PC-9 (cell line): ENCODE data around the gene SLC18A3. TPM values are rescaled to one million over a fixed set of nuclear protein-coding genes. Genes with fewer than 3 reads are reported as not detected.

Experiments
- BruUV-seq: library from RNA; stranded (reverse); fragments of 400-500 nt; replicated peaks from 2 replicates; lab custom pipeline; 2021; lab: Mats Ljungman, UMichigan
- CTCF ChIA-PET: fragments of 300-600 bp; sonication (Branson Sonifier 250); formaldehyde crosslinking; loops from one replicate; lab custom pipeline; 2022; ENCODE audit warnings: antibody characterized with exemption; lab: Charles Lee
- POLR2A ChIA-PET: fragments of 300-600 bp; sonication (Branson Sonifier 250); formaldehyde crosslinking; loops from one replicate; lab custom pipeline; 2022; ENCODE audit warnings: antibody characterized with exemption; ENCODE audit not compliant: unreplicated experiment; lab: Charles Lee
- DNase-seq, 2 experiments: peaks; one replicate each; pipeline versions ENCODE4 v3.0.0 to v3.0.0-alpha.2; 2015 to 2022; ENCODE audit warnings: mixed read lengths in 1 of 2
- H2AFZ ChIP-seq: fragments of 200-600 bp; sonication (generic); 2 replicates; pipeline ENCODE4 v1.8.1; 2017; ENCODE audit warnings: antibody characterized with exemption
- H3F3A ChIP-seq: fragments of 200-600 bp; sonication (generic); 2 replicates; pipeline ENCODE4 v1.8.1; 2017; ENCODE audit warnings: antibody characterized with exemption, mild to moderate bottlenecking, low read depth; ENCODE audit not compliant: insufficient read depth
- H3K27ac ChIP-seq: fragments of 200-600 bp; sonication (generic); 2 replicates; pipeline ENCODE4 v1.6.1; 2016; ENCODE audit warnings: mixed run types
- H3K27me3 ChIP-seq: fragments of 200-600 bp; sonication (generic); 2 replicates; pipeline ENCODE4 v1.6.1; 2016; ENCODE audit warnings: low read depth, mixed run types; ENCODE audit not compliant: insufficient read depth
- H3K36me3 ChIP-seq: fragments of 200-600 bp; sonication (generic); 2 replicates; pipeline ENCODE4 v1.6.1; 2016; ENCODE audit warnings: low read depth, mixed run types
- H3K4me1 ChIP-seq: fragments of 200-600 bp; sonication (generic); replicated peaks from 2 replicates; pipeline ENCODE4 v1.6.1; 2016; ENCODE audit warnings: mixed run types; ENCODE audit not compliant: insufficient read depth
- H3K4me2 ChIP-seq: fragments of 200-600 bp; sonication (generic); 2 replicates; pipeline ENCODE4 v1.6.1; 2017; ENCODE audit warnings: mixed run types
- H3K4me3 ChIP-seq: fragments of 200-600 bp; sonication (generic); 2 replicates; pipeline ENCODE4 v1.6.1; 2016; ENCODE audit warnings: mixed run types
- H3K79me2 ChIP-seq: fragments of 200-600 bp; sonication (generic); 2 replicates; pipeline ENCODE4 v1.6.1; 2017; ENCODE audit warnings: low read depth, mixed run types
- H3K9me2 ChIP-seq: fragments of 200-600 bp; sonication (generic); 2 replicates; pipeline ENCODE4 v1.8.1; 2017; ENCODE audit warnings: mild to moderate bottlenecking; ENCODE audit not compliant: insufficient read depth
- H3K9me3 ChIP-seq: fragments of 200-600 bp; sonication (generic); 2 replicates; pipeline ENCODE4 v1.8.1; 2016; ENCODE audit warnings: low read depth; ENCODE audit not compliant: insufficient read depth
- H4K20me1 ChIP-seq: fragments of 200-600 bp; sonication (generic); 2 replicates; pipeline ENCODE4 v1.8.1; 2017; ENCODE audit not compliant: insufficient read depth
- EZH2 ChIP-seq: fragments of 200-600 bp; sonication (generic); IDR thresholded peaks from 2 replicates; pipeline ENCODE4 v1.8.0; 2017; ENCODE audit warnings: antibody characterized with exemption, low read depth
- intact Hi-C: fragments of 100-400 bp; cut with micrococcal nuclease; formaldehyde crosslinking; loops from one replicate; pipeline ENCODE4 v1.10.0; 2022; ENCODE audit not compliant: unreplicated experiment
- total RNA-seq: library from RNA; stranded (reverse); gene quantifications from 2 replicates; pipeline ENCODE4 v1.2.3, GENCODE V29; 2021
- TF ChIP-seq, protein P1 (sequence below): fragments of 200-600 bp; sonication (generic); conservative IDR thresholded peaks from 2 replicates; pipeline ENCODE4 v1.6.1; 2017; ENCODE audit warnings: mixed run types, antibody characterized with exemption, mild to moderate bottlenecking, moderate library complexity

The SLC18A3 gene
- total RNA-seq, 1 experiment from 2014 or later: not detected

GRCh38 chr10:49602380-49603023, 7.6 kb upstream of the SLC18A3 start:
- H3K27ac ChIP-seq: no peak overlapping the region
- no peaks in the 10 kb centered on the region; the same call in 1 of the 2 replicates for H4K20me1 ChIP-seq
- H3K9me3 ChIP-seq: no peaks in the 10 kb centered on the region
- H2AFZ ChIP-seq: no peak overlapping the region
- no peaks in the 10 kb centered on the region for H3K79me2 ChIP-seq
- no peak for DNase-seq
- no peaks in the 10 kb centered on the region for H3K4me1 ChIP-seq
- peaks cover 10% of the 10 kb centered on the region; the same call in 1 of the 2 replicates for H3K27me3 ChIP-seq
- H3K36me3 ChIP-seq: no peaks in the 10 kb centered on the region
- no peak overlapping the region for H3K4me2 ChIP-seq
- no peak overlapping the region for H3K4me3 ChIP-seq
- ChIA-PET CTCF (no interaction called here), POLR2A (interaction anchor here (0.6 kb wide), 1 partner anchor 231 kb away, joined by 3 read pairs; no protein-coding TSS in a partner anchor)
- no TSS peak for BruUV-seq
- no peaks in the 10 kb centered on the region for H3K9me2 ChIP-seq
- intact Hi-C loops: loop anchor here (10.0 kb wide), 1 partner anchor 162 kb away; the partner anchor contains the start of gene OGDHL
- no peak for TF ChIP-seq EZH2
- TF ChIP-seq, protein P1, sequence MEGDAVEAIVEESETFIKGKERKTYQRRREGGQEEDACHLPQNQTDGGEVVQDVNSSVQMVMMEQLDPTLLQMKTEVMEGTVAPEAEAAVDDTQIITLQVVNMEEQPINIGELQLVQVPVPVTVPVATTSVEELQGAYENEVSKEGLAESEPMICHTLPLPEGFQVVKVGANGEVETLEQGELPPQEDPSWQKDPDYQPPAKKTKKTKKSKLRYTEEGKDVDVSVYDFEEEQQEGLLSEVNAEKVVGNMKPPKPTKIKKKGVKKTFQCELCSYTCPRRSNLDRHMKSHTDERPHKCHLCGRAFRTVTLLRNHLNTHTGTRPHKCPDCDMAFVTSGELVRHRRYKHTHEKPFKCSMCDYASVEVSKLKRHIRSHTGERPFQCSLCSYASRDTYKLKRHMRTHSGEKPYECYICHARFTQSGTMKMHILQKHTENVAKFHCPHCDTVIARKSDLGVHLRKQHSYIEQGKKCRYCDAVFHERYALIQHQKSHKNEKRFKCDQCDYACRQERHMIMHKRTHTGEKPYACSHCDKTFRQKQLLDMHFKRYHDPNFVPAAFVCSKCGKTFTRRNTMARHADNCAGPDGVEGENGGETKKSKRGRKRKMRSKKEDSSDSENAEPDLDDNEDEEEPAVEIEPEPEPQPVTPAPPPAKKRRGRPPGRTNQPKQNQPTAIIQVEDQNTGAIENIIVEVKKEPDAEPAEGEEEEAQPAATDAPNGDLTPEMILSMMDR: no peak
- H3F3A ChIP-seq: no peaks in the 10 kb centered on the region

DNA sequence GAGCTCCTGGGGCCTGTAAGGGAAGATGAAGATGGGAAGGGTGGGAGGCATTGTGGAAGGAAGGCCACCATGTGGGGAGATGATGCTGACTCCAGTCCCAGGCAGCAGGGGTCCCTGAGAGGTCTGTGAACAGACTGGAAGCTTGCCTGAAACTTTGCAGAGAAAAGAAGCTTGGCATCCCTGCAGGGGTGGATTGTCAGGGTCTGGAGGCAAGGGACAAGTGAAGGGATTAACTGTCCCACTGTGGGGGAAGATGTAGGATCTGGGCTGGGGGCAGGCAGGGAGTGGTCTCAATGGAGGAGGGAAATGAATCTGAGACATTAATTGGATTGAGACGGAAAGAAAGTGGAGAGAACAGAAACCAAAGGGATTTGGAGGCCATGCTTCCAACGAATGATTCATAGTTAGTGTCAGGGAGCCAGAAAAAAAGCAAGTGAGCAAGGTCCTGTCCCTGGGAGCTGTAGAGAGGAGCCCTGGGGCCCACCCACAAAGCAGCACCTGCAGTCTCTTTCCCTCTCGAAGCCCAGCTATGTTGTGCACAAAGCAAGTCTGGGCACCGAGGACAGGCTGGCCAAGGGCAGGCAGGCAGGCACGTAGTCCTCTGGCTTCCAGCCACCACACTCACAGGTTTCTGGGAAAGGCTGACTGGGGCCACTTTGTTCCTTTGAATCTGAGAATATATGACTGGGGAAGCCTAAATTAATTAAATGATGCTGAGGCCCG, 4.7 kb upstream of the SLC18A3 start:
- Histone ChIP-seq H3K9me2 (no peaks in the 10 kb centered on the region), H3K27ac (no peak overlapping the region), H3K4me3 (no peak overlapping the region), H3K36me3 (no peaks in the 10 kb centered on the region), H3K4me1 (no peaks in the 10 kb centered on the region), H3F3A (no peaks in the 10 kb centered on the region), H3K4me2 (no peak overlapping the region), H2AFZ (no peak overlapping the region), H3K79me2 (no peaks in the 10 kb centered on the region), H3K27me3 (peaks cover 14% of the 10 kb centered on the region; the same call in 1 of the 2 replicates), H3K9me3 (no peaks in the 10 kb centered on the region), H4K20me1 (no peaks in the 10 kb centered on the region; the same call in 1 of the 2 replicates)
- DNase-seq: no peak
- ChIA-PET CTCF (no interaction called here), POLR2A (no interaction called here)
- TF ChIP-seq, protein P1: no peak
- no peak for TF ChIP-seq EZH2
- BruUV-seq: no TSS peak
- intact Hi-C loops: loop anchor here (10.0 kb wide), 1 partner anchor 159 kb away; the partner anchor contains the start of gene OGDHL

DNA sequence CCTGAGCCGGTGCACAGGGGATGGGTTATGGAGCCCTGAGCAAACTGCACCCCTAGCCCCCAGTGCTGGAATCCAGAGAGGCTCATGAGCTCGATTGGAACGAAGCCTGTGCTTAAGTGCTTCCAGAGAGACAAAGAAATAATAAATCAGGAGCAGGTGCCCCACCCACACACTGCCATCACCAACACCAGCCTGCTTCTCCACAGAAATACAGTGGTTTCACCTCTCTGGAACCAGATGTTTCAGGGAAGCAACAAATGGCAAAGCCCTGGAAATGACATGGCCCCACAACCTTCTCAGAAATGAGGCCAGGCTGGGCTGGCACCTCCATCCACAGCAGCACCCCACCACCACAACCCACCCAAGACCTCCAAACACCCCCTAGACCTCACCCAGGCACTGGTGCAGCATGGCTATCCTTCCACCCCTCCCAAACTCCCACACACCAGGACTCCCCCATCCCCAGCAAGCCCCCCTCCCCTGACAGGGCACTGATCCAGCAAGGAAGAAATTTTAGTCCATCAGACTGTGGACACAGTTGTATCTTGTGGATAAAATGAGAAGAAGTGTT, 4.1 kb upstream of the SLC18A3 start:
- Histone ChIP-seq H3K27ac (no peak overlapping the region), H3K4me3 (no peak overlapping the region), H3K36me3 (no peaks in the 10 kb centered on the region), H3K4me1 (no peaks in the 10 kb centered on the region), H3K4me2 (no peak overlapping the region), H3F3A (no peaks in the 10 kb centered on the region), H3K79me2 (no peaks in the 10 kb centered on the region), H4K20me1 (no peaks in the 10 kb centered on the region; the same call in 1 of the 2 replicates), H3K9me3 (no peaks in the 10 kb centered on the region), H3K27me3 (peaks cover 14% of the 10 kb centered on the region; the same call in 1 of the 2 replicates), H3K9me2 (no peaks in the 10 kb centered on the region), H2AFZ (no peak overlapping the region)
- POLR2A ChIA-PET: no interaction called here
- CTCF ChIA-PET: no interaction called here
- no peak for DNase-seq
- TF ChIP-seq, protein P1: no peak
- no peak for TF ChIP-seq EZH2
- intact Hi-C loops: loop anchor here (10.0 kb wide), 1 partner anchor 159 kb away; the partner anchor contains the start of gene OGDHL
- no TSS peak for BruUV-seq
